AG08395 (cell line): ENCODE data around the gene H6PD.

Experiments
- DNase-seq: peaks from one replicate; pipeline ENCODE4 v3.0.0; 2012; ENCODE audit warnings: mixed read lengths, low spot score

H6PD gene

GRCh38 chr1:9279172-9279840 is 44.7 kb downstream of the H6PD start:
- DNase-seq: no peak

GRCh38 chr1:9280015-9280860 is 45.7 kb downstream of the H6PD start:
- DNase-seq: peak; percentile 98

GRCh38 chr1:9281071-9281827 is 46.7 kb downstream of the H6PD start:
- peak; percentile 53 for DNase-seq

- no peak for DNase-seq
Measured at GRCh38 chr1:9281908-9282695, 47.5 kb downstream of the H6PD start.

GRCh38 chr1:9282696-9282955 is 48.1 kb downstream of the H6PD start:
- no peak for DNase-seq

- DNase-seq: no peak
Measured at GRCh38 chr1:9284061-9284460, 49.5 kb downstream of the H6PD start.

GRCh38 chr1:9286556-9286955 is 52.0 kb downstream of the H6PD start:
- DNase-seq: no peak

- no peak for DNase-seq
Measured at GRCh38 chr1:9289090-9289534, 54.5 kb downstream of the H6PD start.

- DNase-seq: peak; percentile 70
Measured at GRCh38 chr1:9289711-9290485, 55.3 kb downstream of the H6PD start.

- no peak for DNase-seq
Measured at GRCh38 chr1:9291914-9292360, 57.4 kb downstream of the H6PD start.

- peak; percentile 65 for DNase-seq
Measured at GRCh38 chr1:9292361-9293240, 58.0 kb downstream of the H6PD start, which contains the start of gene SPSB1. TSS of gene SPSB1 (plus strand) at chr1:9292894. CDS start at chr1:9355892, 62,998 bp downstream.

- DNase-seq: no peak
Measured at GRCh38 chr1:9293241-9293532, 58.6 kb downstream of the H6PD start.

- DNase-seq: no peak
Measured at GRCh38 chr1:9293533-9294404, 59.2 kb downstream of the H6PD start.

GRCh38 chr1:9294405-9294773 is 59.8 kb downstream of the H6PD start:
- DNase-seq: peak; percentile 46

- DNase-seq: peak; percentile 59
Measured at GRCh38 chr1:9294910-9295636, 60.5 kb downstream of the H6PD start.

GRCh38 chr1:9295884-9296283 is 61.3 kb downstream of the H6PD start:
- DNase-seq: no peak

- DNase-seq: no peak
Measured at GRCh38 chr1:9296850-9297249, 62.3 kb downstream of the H6PD start.

- no peak for DNase-seq
Measured at GRCh38 chr1:9297831-9298230, 63.3 kb downstream of the H6PD start.

GRCh38 chr1:9298282-9298681 is 63.7 kb downstream of the H6PD start:
- no peak for DNase-seq
